Fibroblast of the aortic adventitia (primary cell): ENCODE data around the gene ANAPC10. TPM values are rescaled to one million over a fixed set of nuclear protein-coding genes. Genes with fewer than 3 reads are reported as not detected.
"Not testable (repeated sequence)": the region's sequence is repeated elsewhere in the genome, so short reads cannot be mapped to it uniquely, and the experiment has no call there.

Experiments
- DNase-seq: peaks from one replicate; pipeline ENCODE4 v3.0.0-alpha.2; 2010; ENCODE audit warnings: low read depth
- H3K4me3 ChIP-seq: 2 replicates; pipeline ENCODE4 v1.5.1; 2011; ENCODE audit warnings: low read depth, mild to moderate bottlenecking, control low read depth, low read length, moderate library complexity
- total RNA-seq: library from RNA; depleted of rRNA; stranded (reverse); fragments of >200 nt; gene quantifications from 2 replicates; pipeline ENCODE4 v1.2.3, GENCODE V29; 2012; ENCODE audit warnings: low replicate concordance
- TF ChIP-seq, protein P1 (sequence below): IDR thresholded peaks from 2 replicates; pipeline ENCODE4 v1.5.1; 2011; ENCODE audit warnings: mild to moderate bottlenecking, low read length, control low read depth, inconsistent platforms; ENCODE audit not compliant: insufficient read depth

Gene ANAPC10, protein sequence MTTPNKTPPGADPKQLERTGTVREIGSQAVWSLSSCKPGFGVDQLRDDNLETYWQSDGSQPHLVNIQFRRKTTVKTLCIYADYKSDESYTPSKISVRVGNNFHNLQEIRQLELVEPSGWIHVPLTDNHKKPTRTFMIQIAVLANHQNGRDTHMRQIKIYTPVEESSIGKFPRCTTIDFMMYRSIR
- total RNA-seq = 4.9 and 33.0 TPM in 2 replicates

DNA sequence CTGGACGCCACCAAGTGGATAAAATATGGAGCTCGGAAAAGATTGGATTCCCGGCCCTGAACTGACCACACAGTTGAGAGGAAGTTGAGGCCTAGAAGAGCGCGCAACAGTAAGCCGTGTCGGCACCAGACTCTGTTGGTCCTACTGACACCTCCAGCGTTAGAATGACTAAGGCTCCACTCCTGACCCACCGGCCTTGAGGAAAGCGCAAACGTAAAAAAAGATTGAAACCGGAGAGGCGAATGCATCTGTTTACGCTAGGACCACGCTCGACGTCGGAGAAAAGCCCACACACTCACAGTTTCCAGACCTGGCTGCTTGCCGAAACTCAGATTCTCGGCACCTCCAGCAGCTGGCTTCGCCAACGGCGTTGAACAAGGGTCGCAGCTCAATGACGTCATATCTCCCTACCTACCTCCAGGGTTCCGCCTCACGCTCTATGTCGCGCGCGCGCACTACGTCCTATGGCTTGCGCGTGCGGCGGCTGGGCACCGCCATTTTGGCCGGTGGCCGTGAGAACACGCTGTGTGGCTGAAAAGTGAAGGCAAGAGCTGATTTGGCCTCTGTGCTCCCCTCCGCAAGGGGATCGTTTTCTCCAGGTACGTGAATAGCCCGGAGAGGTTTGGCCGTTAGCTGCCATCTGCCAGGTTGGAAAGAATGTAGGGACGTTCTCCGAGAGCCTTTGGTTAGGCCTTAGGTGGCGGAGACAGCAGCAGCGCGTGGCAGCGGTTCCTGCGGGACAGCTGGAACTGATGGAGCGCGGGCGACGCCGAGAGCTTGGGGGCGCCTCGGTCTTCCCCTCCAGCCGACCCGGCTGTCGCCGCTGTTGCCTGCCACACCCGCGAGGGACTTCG, at the start of gene ANAPC10, which contains the start of gene ABCE1:
Gene ANAPC10, minus strand, starts transcription at position 376 of the 854 bp plus-strand sequence. CDS start 2,097 bp downstream, outside the sequence.
Gene ABCE1, plus strand, starts transcription at position 491 of the 854 bp plus-strand sequence. CDS start 6,102 bp downstream, outside the sequence.
- TF ChIP-seq, protein P1, sequence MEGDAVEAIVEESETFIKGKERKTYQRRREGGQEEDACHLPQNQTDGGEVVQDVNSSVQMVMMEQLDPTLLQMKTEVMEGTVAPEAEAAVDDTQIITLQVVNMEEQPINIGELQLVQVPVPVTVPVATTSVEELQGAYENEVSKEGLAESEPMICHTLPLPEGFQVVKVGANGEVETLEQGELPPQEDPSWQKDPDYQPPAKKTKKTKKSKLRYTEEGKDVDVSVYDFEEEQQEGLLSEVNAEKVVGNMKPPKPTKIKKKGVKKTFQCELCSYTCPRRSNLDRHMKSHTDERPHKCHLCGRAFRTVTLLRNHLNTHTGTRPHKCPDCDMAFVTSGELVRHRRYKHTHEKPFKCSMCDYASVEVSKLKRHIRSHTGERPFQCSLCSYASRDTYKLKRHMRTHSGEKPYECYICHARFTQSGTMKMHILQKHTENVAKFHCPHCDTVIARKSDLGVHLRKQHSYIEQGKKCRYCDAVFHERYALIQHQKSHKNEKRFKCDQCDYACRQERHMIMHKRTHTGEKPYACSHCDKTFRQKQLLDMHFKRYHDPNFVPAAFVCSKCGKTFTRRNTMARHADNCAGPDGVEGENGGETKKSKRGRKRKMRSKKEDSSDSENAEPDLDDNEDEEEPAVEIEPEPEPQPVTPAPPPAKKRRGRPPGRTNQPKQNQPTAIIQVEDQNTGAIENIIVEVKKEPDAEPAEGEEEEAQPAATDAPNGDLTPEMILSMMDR = peak; percentile 47
- H3K4me3 ChIP-seq = peak within 1 kb of the TSS; percentile 91
- DNase-seq = peak; percentile 99

DNA sequence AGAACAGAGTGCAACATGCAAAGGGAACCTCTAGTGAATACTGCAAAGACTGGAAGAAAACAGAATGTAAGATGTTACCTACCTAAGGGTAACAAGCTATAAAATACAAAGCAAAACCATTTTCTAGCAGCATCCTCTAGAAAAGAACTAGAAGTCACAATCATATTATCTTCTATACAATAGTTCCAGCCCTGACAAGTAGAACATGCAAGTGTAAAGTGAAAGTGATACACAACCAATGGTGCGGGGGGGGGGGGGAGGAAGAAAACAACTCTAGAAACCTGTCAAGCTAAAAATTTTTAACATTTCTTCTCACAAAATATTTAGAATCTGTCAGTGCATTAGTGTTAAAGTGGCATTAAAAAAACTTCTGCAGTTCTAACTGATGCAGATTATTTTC, 38.2 kb upstream of the ANAPC10 start:
- not testable (repeated sequence) for DNase-seq, H3K4me3 ChIP-seq

DNA sequence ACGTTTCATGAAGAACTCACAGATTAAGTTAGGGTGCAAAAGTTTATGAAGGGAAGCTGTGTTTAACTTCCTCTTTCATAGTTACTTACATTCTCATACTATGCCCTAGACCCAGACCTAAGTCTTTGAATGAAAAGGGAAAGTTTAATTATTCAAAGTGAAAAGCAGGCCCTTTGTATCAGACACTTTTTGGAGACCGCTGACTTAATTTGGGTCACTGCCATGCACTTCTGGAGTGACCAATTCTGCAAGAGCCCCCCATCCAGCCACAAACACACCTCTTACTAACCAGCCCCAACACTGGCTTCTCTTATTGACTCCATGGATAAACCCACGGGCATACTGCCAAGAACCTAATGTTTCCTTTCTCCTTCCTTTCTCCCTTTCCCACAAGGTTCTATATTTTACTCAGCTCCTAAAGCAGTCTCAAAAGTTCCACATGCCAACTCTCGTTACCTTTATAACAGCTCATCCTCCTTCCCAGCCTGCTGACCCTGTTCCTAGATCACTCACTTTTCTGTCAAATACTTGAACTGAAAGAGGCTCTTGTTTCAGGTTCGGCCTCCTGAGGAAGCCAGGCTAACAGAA, 34.6 kb upstream of the ANAPC10 start:
- TF ChIP-seq, protein P1 = no peak
- H3K4me3 ChIP-seq = no peak overlapping the region
- DNase-seq = peak; percentile 9

DNA sequence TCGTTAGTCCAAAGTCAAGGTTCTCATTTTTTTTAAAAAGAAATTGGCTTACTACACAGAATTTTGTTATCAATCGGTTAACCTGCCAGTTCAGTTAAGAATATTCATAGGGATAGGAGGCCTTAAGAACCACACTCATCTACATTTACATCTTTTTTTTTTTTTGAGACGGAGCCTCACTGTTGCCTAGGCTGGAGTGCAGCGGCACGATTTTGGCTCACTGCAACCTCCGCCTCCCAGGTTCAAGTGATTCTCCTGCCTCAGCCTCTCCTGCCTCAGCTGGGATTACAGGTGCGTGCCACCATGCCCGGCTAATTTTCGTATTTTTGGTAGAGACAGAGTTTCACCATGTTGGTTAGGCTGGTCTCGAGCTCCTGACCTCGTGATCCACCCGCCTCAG, 33.9 kb upstream of the ANAPC10 start:
- TF ChIP-seq, protein P1 = no peak
- H3K4me3 ChIP-seq = no peak overlapping the region
- no peak for DNase-seq

DNA sequence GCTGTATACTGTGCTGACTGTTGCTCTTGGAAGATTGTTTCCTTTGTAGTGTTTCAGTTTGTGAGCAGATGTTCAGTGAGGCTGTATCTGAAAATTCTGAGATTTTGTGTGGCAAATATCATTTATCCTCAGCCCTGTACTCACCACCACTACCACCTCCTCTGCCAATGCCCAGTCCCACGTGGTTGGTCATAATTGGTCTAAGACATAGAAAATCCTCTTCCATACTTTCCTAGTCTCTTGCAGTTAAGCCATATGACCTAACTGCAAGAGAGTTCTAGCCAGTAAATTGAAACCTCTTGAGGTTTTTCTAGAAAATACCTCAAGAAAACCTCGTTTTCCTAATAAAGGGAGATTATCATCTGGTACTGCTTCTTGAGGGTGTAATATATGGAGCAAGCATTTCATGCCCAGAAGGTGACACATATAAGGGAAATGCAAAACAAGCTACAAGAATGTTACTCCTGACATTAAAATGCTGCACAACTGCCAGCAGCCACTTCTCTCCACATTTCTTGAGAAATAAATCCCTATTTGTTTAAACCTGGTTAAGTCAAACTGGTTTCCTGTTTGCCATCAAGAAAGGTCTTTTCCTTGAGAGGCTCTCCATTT, 32.9 kb upstream of the ANAPC10 start:
- H3K4me3 ChIP-seq = no peak overlapping the region
- peak; percentile 92 for DNase-seq
- TF ChIP-seq, protein P1 = no peak

DNA sequence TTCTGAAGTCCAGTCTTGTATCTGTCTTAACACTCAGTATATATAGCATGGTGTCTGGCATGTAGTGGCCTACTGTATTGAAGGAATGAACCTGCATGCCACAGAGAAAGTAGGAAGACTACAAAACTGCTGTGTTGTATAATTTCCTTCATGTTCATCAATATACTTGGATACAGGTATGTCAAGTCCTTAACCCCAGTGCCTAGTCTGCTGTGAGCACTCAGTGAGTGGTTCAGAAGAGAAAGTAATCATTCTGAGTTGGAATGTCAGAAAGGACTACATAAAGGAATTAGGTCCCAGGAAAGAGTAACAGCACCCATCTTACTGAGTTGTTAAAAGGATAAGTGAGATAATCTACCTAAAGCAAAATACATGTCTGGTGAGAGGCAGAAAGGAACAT, 32.1 kb upstream of the ANAPC10 start:
- H3K4me3 ChIP-seq = no peak overlapping the region
- TF ChIP-seq, protein P1 = no peak
- no peak for DNase-seq
